B cell (primary cell): ENCODE data around the gene TFF2. TPM values are rescaled to one million over a fixed set of nuclear protein-coding genes. Genes with fewer than 3 reads are reported as not detected.
A peak's percentile ranks its signal among the peaks of the same experiment; 100 is the strongest.

Source experiments
- ATAC-seq: fragments of 200-7000 bp; cut with Tn5 transposase; one replicate; pipeline ENCODE4 v1.10.0; 2021; ENCODE audit warnings: low read depth, mild to moderate bottlenecking, moderate number of reproducible peaks, moderate library complexity
- CTCF ChIA-PET: fragments of 350-600 bp; sonication (Branson Sonifier 250); formaldehyde crosslinking; loops from one replicate; lab custom pipeline; 2021; ENCODE audit warnings: antibody characterized with exemption, inconsistent platforms; lab: Charles Lee
- POLR2A ChIA-PET: fragments of 350-600 bp; sonication (Branson Sonifier 250); formaldehyde crosslinking; loops from one replicate; lab custom pipeline; 2021; ENCODE audit warnings: antibody characterized with exemption; lab: Charles Lee
- DNase-seq: peaks from one replicate; pipeline ENCODE4 v3.0.0; 2013
- H2AFZ ChIP-seq: 2 replicates; pipeline ENCODE4 v1.6.1; 2012; ENCODE audit warnings: mild to moderate bottlenecking, low read depth, low read length; ENCODE audit not compliant: insufficient read depth, poor library complexity, severe bottlenecking
- H3K27ac ChIP-seq, 2 donors: 1 replicate in 1 of 2; 2 replicates in 1 of 2; pipeline ENCODE4 v1.5.1; 2012 to 2013; ENCODE audit warnings: low read length in 2 of 2, mild to moderate bottlenecking in 2 of 2, moderate library complexity in 1 of 2
- H3K27me3 ChIP-seq, 4 experiments: fragments of 200-600 bp in 1 of 4; sonication (generic) in 1 of 4; replicated peaks in 1 of 4; 1 replicate in 2 of 4; 2 replicates in 2 of 4; pipeline versions ENCODE4 v1.6.1 to v1.7.0; 2013 to 2016; ENCODE audit warnings: low read length in 3 of 4, mild to moderate bottlenecking in 2 of 4, mixed read lengths in 1 of 4, moderate library complexity in 1 of 4; ENCODE audit not compliant: insufficient read depth in 4 of 4, control insufficient read depth in 3 of 4; ENCODE audit errors: control extremely low read depth in 1 of 4
- H3K36me3 ChIP-seq, 2 experiments: replicated peaks in 1 of 2; 1 replicate in 1 of 2; 2 replicates in 1 of 2; pipeline versions ENCODE4 v1.6.1 to v1.7.1; 2013; ENCODE audit warnings: low read length in 1 of 2; ENCODE audit not compliant: insufficient read depth in 2 of 2, control insufficient read depth in 1 of 2; ENCODE audit errors: control extremely low read depth in 1 of 2, extremely low read depth in 1 of 2
- H3K4me1 ChIP-seq, 2 donors: fragments of 200-600 bp in 1 of 2; sonication (generic) in 1 of 2; 1 replicate in 1 of 2; 2 replicates in 1 of 2; pipeline versions ENCODE4 v1.5.1 to v1.6.1; 2013 to 2017; ENCODE audit warnings: low read length in 2 of 2; ENCODE audit not compliant: control insufficient read depth in 2 of 2, insufficient read depth in 2 of 2
- H3K4me2 ChIP-seq: replicated peaks from 2 replicates; pipeline ENCODE3; 2012; ENCODE audit warnings: mild to moderate bottlenecking, low read depth, low read length; ENCODE audit not compliant: poor library complexity, severe bottlenecking
- H3K4me3 ChIP-seq, 5 experiments: fragments of 200-600 bp in 1 of 5; sonication (generic) in 1 of 5; 1 replicate in 3 of 5; 2 replicates in 2 of 5; pipeline versions ENCODE4 v1.5.1 to v1.7.0; 2011 to 2016; ENCODE audit warnings: low read length in 4 of 5, mild to moderate bottlenecking in 4 of 5, low read depth in 2 of 5, control low read depth in 1 of 5, moderate library complexity in 1 of 5; ENCODE audit not compliant: insufficient read depth in 1 of 5; ENCODE audit errors: control extremely low read depth in 1 of 5, extremely low read depth in 1 of 5
- H3K79me2 ChIP-seq: fragments of 200-600 bp; sonication (generic); one replicate; pipeline ENCODE4 v1.6.0; 2016; ENCODE audit warnings: low read length; ENCODE audit not compliant: control insufficient read depth, insufficient read depth
- H3K9ac ChIP-seq: fragments of 200-600 bp; sonication (generic); 2 replicates; pipeline ENCODE4 v1.6.1; 2017; ENCODE audit warnings: mild to moderate bottlenecking, low read length, moderate library complexity
- H3K9me3 ChIP-seq, 3 donors: one replicate each; pipeline versions ENCODE4 v1.6.1 to v1.7.1; 2013; ENCODE audit warnings: low read length in 2 of 3; ENCODE audit not compliant: control insufficient read depth in 2 of 3, insufficient read depth in 1 of 3; ENCODE audit errors: control extremely low read depth in 1 of 3
- H4K20me1 ChIP-seq: 2 replicates; pipeline ENCODE4 v1.6.0; 2012; ENCODE audit warnings: mild to moderate bottlenecking, low read length; ENCODE audit not compliant: insufficient read depth, control insufficient read depth, poor library complexity, severe bottlenecking
- H3K27ac Mint-ChIP-seq: one replicate; pipeline ENCODE4 v1.8.0; 2021; ENCODE audit warnings: mixed read lengths
- H3K27me3 Mint-ChIP-seq: one replicate; pipeline ENCODE4 v1.8.0; 2021; ENCODE audit warnings: mixed read lengths
- H3K4me1 Mint-ChIP-seq: one replicate; pipeline ENCODE4 v1.8.0; 2021; ENCODE audit warnings: mixed read lengths
- H3K4me3 Mint-ChIP-seq: one replicate; pipeline ENCODE4 v1.8.0; 2021; ENCODE audit warnings: mixed read lengths
- H3K9me3 Mint-ChIP-seq: one replicate; pipeline ENCODE4 v1.8.0; 2022; ENCODE audit warnings: mixed read lengths; ENCODE audit not compliant: insufficient read depth
- EZH2 ChIP-seq: IDR thresholded peaks from 2 replicates; pipeline ENCODE4 v1.6.1; 2012; ENCODE audit warnings: borderline replicate concordance, low read depth, mild to moderate bottlenecking, moderate library complexity, low read length; ENCODE audit not compliant: insufficient read depth, poor library complexity, severe bottlenecking
- WGBS: methylation state at CpG from one replicate; pipeline ENCODE4 v1.1.5; 2013; ENCODE audit warnings: missing lambda C conversion rate; ENCODE audit not compliant: insufficient coverage; 5-methylcytosine and 5-hydroxymethylcytosine counted together
- intact Hi-C: fragments of 100-400 bp; cut with micrococcal nuclease; formaldehyde crosslinking; loops from one replicate; pipeline ENCODE4 v1.10.0; 2022
- polyA plus RNA-seq: library from polyadenylated mRNA; depleted of rRNA; stranded (reverse); fragments of >200 nt; gene quantifications from 2 replicates; pipeline ENCODE4 v1.2.3, GENCODE V29; 2012
- total RNA-seq, 2 donors: library from RNA; stranded (reverse); fragments of 120-200 nt in 1 of 2; gene quantifications; 1 replicate in 1 of 2; 2 replicates in 1 of 2; pipeline versions ENCODE4 v1.2.3 to v1.2.4, GENCODE V29; 2013 to 2022
- TF ChIP-seq, protein P1 (sequence below): fragments of 200-600 bp; IDR thresholded peaks from one replicate; pipeline ENCODE4 v1.8.0; 2022; ENCODE audit warnings: antibody characterized with exemption, mild to moderate bottlenecking

TFF2 gene
- total and polyA plus RNA-seq, 2 donors (not counting 1 experiment from before 2014, with no cell fraction given): not detected

GRCh38 chr21:42395302-42395701, 44.5 kb upstream of the TFF2 start:
- peaks cover 35% of the 10 kb centered on the region for H3K4me1 Mint-ChIP-seq
- no peak overlapping the region for H3K4me2 ChIP-seq

GRCh38 chr21:42393443-42393950, 42.7 kb upstream of the TFF2 start:
- no peaks in the 10 kb centered on the region for H4K20me1 ChIP-seq
- Mint-ChIP-seq H3K4me3 (peak overlapping the region; percentile 51), H3K4me1 (peaks cover 45% of the 10 kb centered on the region), H3K27me3 (peaks cover 14% of the 10 kb centered on the region), H3K27ac (peak overlapping the region; percentile 43), H3K9me3 (no peaks in the 10 kb centered on the region)
- H3K4me2 ChIP-seq: peak overlapping the region; percentile 43
- peaks cover 0 to 1% (median 0%) of the 10 kb centered on the region in 3 donors for H3K9me3 ChIP-seq
- intact Hi-C loops: loop anchor here (2.0 kb wide), 1 partner anchor 21 kb away; no protein-coding TSS in a partner anchor
- WGBS: no CpG with 5 or more reads among the region's 8 CpGs
- peaks cover 9 to 21% of the 10 kb centered on the region in 2 donors for H3K4me1 ChIP-seq
- H3K9ac ChIP-seq: no peak overlapping the region
- ATAC-seq (no peak), DNase-seq (no peak)
- H3K4me3 ChIP-seq: no peak overlapping the region
- H3K36me3 ChIP-seq: no peaks in the 10 kb centered on the region
- no peak overlapping the region for H2AFZ ChIP-seq
- no peak overlapping the region for H3K27ac ChIP-seq
- TF ChIP-seq EZH2: no peak
- H3K27me3 ChIP-seq: peaks cover 0 to 6% (median 0%) of the 10 kb centered on the region in 4 experiments
- CTCF ChIA-PET: interaction anchor here (0.7 to 1.4 kb wide), 2 partner anchors 15 to 143 kb away, joined by 3 to 5 read pairs; no protein-coding TSS in a partner anchor
- POLR2A ChIA-PET: no interaction called here
- no peaks in the 10 kb centered on the region for H3K79me2 ChIP-seq

More at GRCh38 chr21:42395302-42395701, 44.5 kb upstream of the TFF2 start:
- Mint-ChIP-seq H3K9me3 (no peaks in the 10 kb centered on the region), H3K27ac (peak overlapping the region; percentile 37), H3K27me3 (peaks cover 10% of the 10 kb centered on the region), H3K4me3 (no peak overlapping the region)
- Histone ChIP-seq H3K9me3 (peaks cover 0 to 1% (median 0%) of the 10 kb centered on the region in 3 donors), H3K27me3 (peaks cover 0 to 2% (median 0%) of the 10 kb centered on the region in 4 experiments), H3K4me3 (no peak overlapping the region), H3K4me1 (peaks cover 9 to 18% of the 10 kb centered on the region in 2 donors), H4K20me1 (no peaks in the 10 kb centered on the region), H2AFZ (no peak overlapping the region), H3K36me3 (no peaks in the 10 kb centered on the region), H3K9ac (no peak overlapping the region), H3K79me2 (no peaks in the 10 kb centered on the region), H3K27ac (no peak overlapping the region)
- ChIA-PET CTCF (no interaction called here), POLR2A (no interaction called here)
- TF ChIP-seq EZH2: no peak
- TF ChIP-seq, protein P1, sequence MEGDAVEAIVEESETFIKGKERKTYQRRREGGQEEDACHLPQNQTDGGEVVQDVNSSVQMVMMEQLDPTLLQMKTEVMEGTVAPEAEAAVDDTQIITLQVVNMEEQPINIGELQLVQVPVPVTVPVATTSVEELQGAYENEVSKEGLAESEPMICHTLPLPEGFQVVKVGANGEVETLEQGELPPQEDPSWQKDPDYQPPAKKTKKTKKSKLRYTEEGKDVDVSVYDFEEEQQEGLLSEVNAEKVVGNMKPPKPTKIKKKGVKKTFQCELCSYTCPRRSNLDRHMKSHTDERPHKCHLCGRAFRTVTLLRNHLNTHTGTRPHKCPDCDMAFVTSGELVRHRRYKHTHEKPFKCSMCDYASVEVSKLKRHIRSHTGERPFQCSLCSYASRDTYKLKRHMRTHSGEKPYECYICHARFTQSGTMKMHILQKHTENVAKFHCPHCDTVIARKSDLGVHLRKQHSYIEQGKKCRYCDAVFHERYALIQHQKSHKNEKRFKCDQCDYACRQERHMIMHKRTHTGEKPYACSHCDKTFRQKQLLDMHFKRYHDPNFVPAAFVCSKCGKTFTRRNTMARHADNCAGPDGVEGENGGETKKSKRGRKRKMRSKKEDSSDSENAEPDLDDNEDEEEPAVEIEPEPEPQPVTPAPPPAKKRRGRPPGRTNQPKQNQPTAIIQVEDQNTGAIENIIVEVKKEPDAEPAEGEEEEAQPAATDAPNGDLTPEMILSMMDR: no peak
- intact Hi-C loops: loop anchor here (5.0 kb wide), 1 partner anchor 67 kb away; no protein-coding TSS in a partner anchor
- WGBS: 89% methylated on average over 10 of the region's 11 CpGs
- ATAC-seq: no peak
- no peak for DNase-seq
